Keratinocyte (primary cell): ENCODE measurements around the gene CASP3. TPM values are rescaled to one million over a fixed set of nuclear protein-coding genes. Genes with fewer than 3 reads are reported as not detected.

ENCODE experiments used
- DNase-seq: peaks from one replicate; pipeline ENCODE4 v3.0.0-alpha.2; 2011; ENCODE audit warnings: low read depth, missing footprints, low spot score
- FAIRE-seq: peaks from 2 replicates; lab custom pipeline; 2011; peaks lifted over from hg19 to GRCh38; lab: Jason Lieb, UNC
- H2AFZ ChIP-seq: 2 replicates; pipeline ENCODE4 v1.6.0; 2012; ENCODE audit warnings: low read length, control low read depth, inconsistent platforms; ENCODE audit not compliant: control insufficient read depth
- H3K27ac ChIP-seq: 2 replicates; pipeline ENCODE4 v1.5.1; 2011; ENCODE audit warnings: low read length; ENCODE audit not compliant: control insufficient read depth, insufficient read depth
- H3K27me3 ChIP-seq: 3 replicates; pipeline ENCODE4 v1.6.0; 2011; ENCODE audit warnings: low read length; ENCODE audit not compliant: control insufficient read depth, insufficient read depth; ENCODE audit errors: extremely low read depth
- H3K36me3 ChIP-seq, 2 experiments: 2 replicates in 1 of 2; 3 replicates in 1 of 2; pipeline ENCODE4 v1.5.1; 2011; ENCODE audit warnings: low read length in 2 of 2, mild to moderate bottlenecking in 1 of 2; ENCODE audit not compliant: control insufficient read depth in 2 of 2, insufficient read depth in 2 of 2; ENCODE audit errors: extremely low read depth in 1 of 2
- H3K4me1 ChIP-seq: 3 replicates; pipeline ENCODE4 v1.5.1; 2011; ENCODE audit warnings: low read length; ENCODE audit not compliant: control insufficient read depth, insufficient read depth; ENCODE audit errors: extremely low read depth
- H3K4me2 ChIP-seq: 3 replicates; pipeline ENCODE4 v1.6.0; 2011; ENCODE audit warnings: low read depth, low read length; ENCODE audit not compliant: control insufficient read depth, insufficient read depth; ENCODE audit errors: extremely low read depth
- H3K4me3 ChIP-seq, 3 experiments: fragments of 200-600 bp in 1 of 3; sonication (generic) in 1 of 3; 2 replicates in 2 of 3; 3 replicates in 1 of 3; pipeline ENCODE4 v1.5.1; 2011 to 2016; ENCODE audit warnings: low read length in 3 of 3, mild to moderate bottlenecking in 3 of 3, control low read depth in 2 of 3, inconsistent platforms in 1 of 3, low read depth in 1 of 3, mixed read lengths in 1 of 3, mixed run types in 1 of 3, moderate library complexity in 1 of 3; ENCODE audit not compliant: control insufficient read depth in 2 of 3, insufficient read depth in 2 of 3; ENCODE audit errors: extremely low read depth in 1 of 3
- H3K79me2 ChIP-seq: 2 replicates; pipeline ENCODE4 v1.6.0; 2012; ENCODE audit warnings: low read length; ENCODE audit not compliant: control insufficient read depth, insufficient read depth
- H3K9ac ChIP-seq: 3 replicates; pipeline ENCODE4 v1.6.0; 2011; ENCODE audit warnings: low read length; ENCODE audit not compliant: control insufficient read depth, insufficient read depth; ENCODE audit errors: extremely low read depth
- H3K9me1 ChIP-seq: 3 replicates; pipeline ENCODE4 v1.6.0; 2011; ENCODE audit warnings: low read length; ENCODE audit not compliant: control insufficient read depth, insufficient read depth; ENCODE audit errors: extremely low read depth
- H3K9me3 ChIP-seq: 2 replicates; pipeline ENCODE4 v1.5.1; 2012; ENCODE audit warnings: low read depth, low read length; ENCODE audit not compliant: control insufficient read depth
- H4K20me1 ChIP-seq: 3 replicates; pipeline ENCODE4 v1.6.0; 2011; ENCODE audit warnings: low read length; ENCODE audit not compliant: control insufficient read depth, insufficient read depth; ENCODE audit errors: extremely low read depth
- CTCF ChIP-seq, 3 experiments: IDR thresholded peaks in 1 of 3; conservative IDR thresholded peaks in 1 of 3; optimal IDR thresholded peaks in 1 of 3; 2 replicates in 2 of 3; 3 replicates in 1 of 3; pipeline versions ENCODE3 to v1.5.1; 2011; ENCODE audit warnings: low read length in 3 of 3, mild to moderate bottlenecking in 3 of 3, moderate library complexity in 2 of 3, control low read depth in 1 of 3, inconsistent platforms in 1 of 3; ENCODE audit not compliant: insufficient read depth in 2 of 3; ENCODE audit errors: extremely low read depth in 1 of 3
- EZH2 ChIP-seq: IDR thresholded peaks from one replicate; pipeline ENCODE4 v1.6.1; 2012; ENCODE audit warnings: inconsistent platforms, mild to moderate bottlenecking, low read length, moderate library complexity
- dilution Hi-C: fragments of 300-500 bp; cut with MboI; formaldehyde crosslinking; loops from one replicate; pipeline ENCODE4 v1.7.0; 2020; ENCODE audit warnings: low sequenced_read_pairs; ENCODE audit not compliant: extremely low pct_ligation_motif_present
- polyA plus RNA-seq, 5 experiments: library from polyadenylated mRNA; depleted of rRNA in 3 of 5; stranded (reverse) in 3 of 5; stranded (forward) in 1 of 5; unstranded in 1 of 5; fragments of >200 nt; gene quantifications; 1 replicate in 1 of 5; 2 replicates in 3 of 5; 3 replicates in 1 of 5; pipeline versions ENCODE4 v1.2.1 to v1.2.3, GENCODE V29; 2011 to 2012; ENCODE audit warnings: missing spikeins in 2 of 5, low read depth in 1 of 5, low replicate concordance in 1 of 5

CASP3 gene
- polyA plus RNA-seq, 1 donor (not counting 4 experiments of a cell fraction or from before 2014, with no cell fraction given) = 51.1 TPM

DNA sequence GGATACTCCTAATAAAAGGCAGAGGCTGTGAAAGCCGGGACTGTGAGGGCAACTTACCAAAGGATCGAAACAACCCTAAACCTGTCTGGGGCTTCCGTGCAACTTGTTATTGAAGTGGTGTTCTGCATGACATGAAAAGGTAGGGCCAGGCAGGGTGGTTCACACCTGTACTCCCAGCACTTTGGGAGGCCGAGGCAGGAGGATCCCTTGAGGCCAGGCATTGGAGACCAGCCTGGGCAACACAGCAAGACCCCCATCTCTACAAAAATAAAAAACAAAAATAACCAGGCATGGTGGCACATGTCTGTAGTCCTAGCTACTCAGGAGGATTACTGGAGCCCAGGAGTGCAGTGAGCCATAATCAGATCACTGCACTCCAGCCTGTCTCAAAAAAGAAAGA lies 12.3 kb downstream of the CASP3 start:
- H3K9me3 ChIP-seq = no peaks in the 10 kb centered on the region
- H3K27ac ChIP-seq = no peak overlapping the region
- FAIRE-seq (no peak), DNase-seq (no peak)
- no peak for TF ChIP-seq CTCF (optimal IDR thresholded peaks at IDR 0.05 in 1 of 3, IDR thresholded peaks at IDR 0.05 in 1 of 3, conservative IDR thresholded peaks at IDR 0.05 in 1 of 3; ENCODE audit: extremely low read depth in 1 of 3, insufficient read depth in 2 of 3, low read length in 3 of 3)
- no peak for TF ChIP-seq EZH2
- no peak overlapping the region for H2AFZ ChIP-seq
- H4K20me1 ChIP-seq = no peaks in the 10 kb centered on the region
- no peak overlapping the region for H3K9ac ChIP-seq
- no peaks in the 10 kb centered on the region for H3K27me3 ChIP-seq
- H3K79me2 ChIP-seq = peaks cover 35% of the 10 kb centered on the region
- peaks cover 20 to 28% of the 10 kb centered on the region in 2 experiments for H3K36me3 ChIP-seq
- H3K9me1 ChIP-seq = no peaks in the 10 kb centered on the region
- no peak overlapping the region for H3K4me2 ChIP-seq
- H3K4me3 ChIP-seq = no peak overlapping the region
- no peaks in the 10 kb centered on the region for H3K4me1 ChIP-seq
- dilution Hi-C loops = no loop called here

DNA sequence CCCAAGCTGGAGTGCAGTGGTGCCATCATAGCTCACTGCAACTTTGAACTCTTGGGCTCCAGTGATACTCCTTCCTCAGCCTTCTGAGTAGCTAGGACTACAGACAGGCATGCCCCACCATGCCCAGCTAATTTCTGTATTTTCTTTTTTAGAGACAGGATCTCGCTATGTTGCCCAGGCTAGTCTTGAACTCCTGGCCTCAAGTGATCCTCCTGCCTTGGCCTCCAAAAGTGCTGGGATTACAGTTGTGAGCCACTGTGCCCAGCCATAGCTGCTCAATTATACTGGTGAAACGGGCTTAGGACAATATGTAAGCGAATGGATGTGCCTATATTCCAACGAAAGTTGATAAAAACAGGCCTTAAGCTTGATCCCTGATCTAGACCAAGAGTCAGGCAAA lies 13.1 kb downstream of the CASP3 start:
- TF ChIP-seq CTCF (optimal IDR thresholded peaks at IDR 0.05 in 1 of 3, IDR thresholded peaks at IDR 0.05 in 1 of 3, conservative IDR thresholded peaks at IDR 0.05 in 1 of 3; ENCODE audit: extremely low read depth in 1 of 3, insufficient read depth in 2 of 3, low read length in 3 of 3) (no peak), EZH2 (no peak)
- Histone ChIP-seq H3K27me3 (no peaks in the 10 kb centered on the region), H3K27ac (no peak overlapping the region), H3K4me3 (no peak overlapping the region), H4K20me1 (no peaks in the 10 kb centered on the region), H3K9me3 (no peaks in the 10 kb centered on the region), H3K9ac (no peak overlapping the region), H3K4me2 (no peak overlapping the region), H2AFZ (no peak overlapping the region), H3K79me2 (peaks cover 28% of the 10 kb centered on the region), H3K9me1 (no peaks in the 10 kb centered on the region), H3K36me3 (peaks cover 16 to 28% of the 10 kb centered on the region in 2 experiments), H3K4me1 (no peaks in the 10 kb centered on the region)
- FAIRE-seq (no peak), DNase-seq (no peak)
- dilution Hi-C loops = no loop called here
